AG04450 (cell line): ENCODE measurements around the gene TFAM. TPM values are rescaled to one million over a fixed set of nuclear protein-coding genes. Genes with fewer than 3 reads are reported as not detected.

Experiments
- CTCF ChIA-PET: fragments of 300-600, 350-600 bp; formaldehyde crosslinking; extraction: SDS; loops from one replicate; lab custom pipeline; 2022; ENCODE audit warnings: antibody characterized with exemption, inconsistent platforms; lab: Charles Lee
- POLR2A ChIA-PET: fragments of 350-600 bp; formaldehyde crosslinking; extraction: SDS; loops from one replicate; lab custom pipeline; 2021; ENCODE audit warnings: antibody characterized with exemption, inconsistent platforms; lab: Yijun Ruan, JAX
- DNase-seq: peaks from one replicate; pipeline ENCODE4 v3.0.0-alpha.2; 2011; ENCODE audit warnings: low read depth, low spot score
- H3K27ac ChIP-seq: one replicate; pipeline ENCODE4 v1.5.1; 2012; ENCODE audit warnings: low read depth, low read length, control low read depth
- H3K27me3 ChIP-seq: one replicate; pipeline ENCODE4 v1.6.0; 2012; ENCODE audit warnings: low read length; ENCODE audit not compliant: control insufficient read depth, insufficient read depth
- H3K4me3 ChIP-seq: 2 replicates; pipeline ENCODE4 v1.5.1; 2011; ENCODE audit warnings: mild to moderate bottlenecking, low read depth, low read length, control low read depth
- H3K9me3 ChIP-seq: 2 replicates; pipeline ENCODE4 v1.5.1; 2012; ENCODE audit warnings: low read length; ENCODE audit not compliant: control insufficient read depth, insufficient read depth
- CTCF ChIP-seq: IDR thresholded peaks from 2 replicates; pipeline ENCODE4 v1.5.1; 2011; ENCODE audit warnings: low read depth, low read length, control low read depth, inconsistent platforms
- polyA plus RNA-seq: library from polyadenylated mRNA; depleted of rRNA; stranded (reverse); fragments of >200 nt; gene quantifications from 2 replicates; pipeline ENCODE4 v1.2.3, GENCODE V29; 2011

The TFAM gene
- polyA plus RNA-seq, 1 experiment: 17.0 TPM

GRCh38 chr10:58435297-58435985 lies 50.2 kb downstream of the TFAM start:
- TF ChIP-seq CTCF: no peak
- H3K9me3 ChIP-seq: no peaks in the 10 kb centered on the region
- CTCF ChIA-PET: no interaction called here
- no peaks in the 10 kb centered on the region for H3K27me3 ChIP-seq
- no peak overlapping the region for H3K4me3 ChIP-seq
- peak overlapping the region; percentile 87 for H3K27ac ChIP-seq
- POLR2A ChIA-PET: interaction anchor here (0.6 to 2.0 kb wide), 4 partner anchors 23 to 207 kb away, joined by 4 to 16 read pairs (median 10); no protein-coding TSS in a partner anchor
- DNase-seq: peak; percentile 87

GRCh38 chr10:58436071-58436470 lies 50.9 kb downstream of the TFAM start:
- no peaks in the 10 kb centered on the region for H3K27me3 ChIP-seq
- H3K9me3 ChIP-seq: no peaks in the 10 kb centered on the region
- no peak for TF ChIP-seq CTCF
- H3K4me3 ChIP-seq: no peak overlapping the region
- ChIA-PET CTCF (no interaction called here), POLR2A (interaction anchor here (1.6 to 2.0 kb wide), 2 partner anchors 22 to 78 kb away, joined by 13 to 16 read pairs; no protein-coding TSS in a partner anchor)
- peak overlapping the region; percentile 87 for H3K27ac ChIP-seq
- DNase-seq: no peak

- no peak overlapping the region for H3K4me3 ChIP-seq
- POLR2A ChIA-PET: interaction anchor here (0.9 to 1.8 kb wide), 2 partner anchors 20 to 75 kb away, joined by 3 to 17 read pairs; no protein-coding TSS in a partner anchor
- no peak for DNase-seq
- H3K9me3 ChIP-seq: no peaks in the 10 kb centered on the region
- H3K27ac ChIP-seq: no peak overlapping the region
- CTCF ChIA-PET: interaction anchor here (0.9 kb wide), 2 partner anchors 24 to 260 kb away, joined by 3 to 7 read pairs; no protein-coding TSS in a partner anchor
- H3K27me3 ChIP-seq: no peaks in the 10 kb centered on the region
- TF ChIP-seq CTCF: no peak
These were observed 53.2 kb downstream of the TFAM start for GRCh38 chr10:58438340-58438871.

- H3K9me3 ChIP-seq: no peaks in the 10 kb centered on the region
- H3K27ac ChIP-seq: no peak overlapping the region
- DNase-seq: no peak
- H3K4me3 ChIP-seq: no peak overlapping the region
- no peak for TF ChIP-seq CTCF
- ChIA-PET POLR2A (interaction anchor here (0.9 to 1.8 kb wide), 2 partner anchors 19 to 75 kb away, joined by 3 to 17 read pairs; no protein-coding TSS in a partner anchor), CTCF (interaction anchor here (0.7 to 0.9 kb wide), 2 partner anchors 24 to 25 kb away, joined by 3 to 7 read pairs; no protein-coding TSS in a partner anchor)
- H3K27me3 ChIP-seq: no peaks in the 10 kb centered on the region
These were observed 53.8 kb downstream of the TFAM start for GRCh38 chr10:58438986-58439385.
